Fibroblast of lung (primary cell): Measurements from ENCODE around the gene MEIOB.
"Not testable (repeated sequence)": the region's sequence is repeated elsewhere in the genome, so short reads cannot be mapped to it uniquely, and the experiment has no call there.

Experiments used
- CTCF ChIP-seq, 2 donors: IDR thresholded peaks in 1 of 2; conservative IDR thresholded peaks in 1 of 2; 1 replicate in 1 of 2; 2 replicates in 1 of 2; pipeline ENCODE4 v1.5.1; 2011 to 2012; ENCODE audit warnings: low read length in 2 of 2, control low read depth in 1 of 2, inconsistent platforms in 1 of 2, low read depth in 1 of 2, mild to moderate bottlenecking in 1 of 2
- EZH2 ChIP-seq: IDR thresholded peaks from 2 replicates; pipeline ENCODE4 v1.5.1; 2012; ENCODE audit warnings: low read length, control low read depth, mild to moderate bottlenecking; ENCODE audit errors: missing control alignments

GRCh38 chr16:1876066-1876465 lies 4.1 kb upstream of the MEIOB start:
- not testable (repeated sequence) for TF ChIP-seq CTCF (conservative IDR thresholded peaks at IDR 0.05 in 1 of 2, IDR thresholded peaks at IDR 0.05 in 1 of 2; ENCODE audit: low read depth in 1 of 2, low read length in 2 of 2); EZH2
